GM21360 (cell line): ENCODE measurements around the gene RPL18.

Source experiments
- ATAC-seq: cut with Tn5 transposase; IDR thresholded peaks from one replicate; pipeline ENCODE4 v1.9.1; 2021; ENCODE audit warnings: mild to moderate bottlenecking, moderate library complexity; ENCODE audit not compliant: unreplicated experiment

RPL18 gene

GRCh38 chr19:48630296-48631063, 11.5 kb upstream of the RPL18 start:
- no peak for ATAC-seq

- no peak for ATAC-seq
Measured at GRCh38 chr19:48629599-48630295, 10.8 kb upstream of the RPL18 start.

- ATAC-seq = no peak
Measured at GRCh38 chr19:48629297-48629598, 10.3 kb upstream of the RPL18 start.

GRCh38 chr19:48628486-48629296, 9.7 kb upstream of the RPL18 start:
- ATAC-seq = no peak

- ATAC-seq = no peak
Measured at GRCh38 chr19:48627865-48628314, 8.9 kb upstream of the RPL18 start.

GRCh38 chr19:48627201-48627864, 8.4 kb upstream of the RPL18 start:
- ATAC-seq = no peak

- ATAC-seq = no peak
Measured at GRCh38 chr19:48625891-48626327, 6.9 kb upstream of the RPL18 start.

- no peak for ATAC-seq
Measured at GRCh38 chr19:48624791-48625723, 6.1 kb upstream of the RPL18 start.

GRCh38 chr19:48624067-48624594, 5.2 kb upstream of the RPL18 start:
- ATAC-seq = peak; percentile 63

- no peak for ATAC-seq
Measured at GRCh38 chr19:48623556-48624066, 4.6 kb upstream of the RPL18 start.

GRCh38 chr19:48619692-48620585, 961 bp upstream of the RPL18 start:
- ATAC-seq = peak; percentile 3

GRCh38 chr19:48618278-48618915, 581 bp downstream of the RPL18 start:
- ATAC-seq = no peak

GRCh38 chr19:48617146-48617937, 1.6 kb downstream of the RPL18 start:
- ATAC-seq = no peak

GRCh38 chr19:48616491-48617056, 2.4 kb downstream of the RPL18 start:
- no peak for ATAC-seq

GRCh38 chr19:48616041-48616436, 2.9 kb downstream of the RPL18 start:
- no peak for ATAC-seq

GRCh38 chr19:48615231-48616040, 3.5 kb downstream of the RPL18 start:
- ATAC-seq = no peak
